ENCODE data around the gene CDX2. TPM values are rescaled to one million over a fixed set of nuclear protein-coding genes. Genes with fewer than 3 reads are reported as not detected.

Gene CDX2
- total and polyA plus RNA-seq, 10 of the 15 experiments (the other 5 are each of a cell fraction or from before 2014, with no cell fraction given) = 0.15 TPM; not detected in 9

- intact Hi-C loops (cut with micrococcal nuclease; ENCODE audit: unreplicated experiment) = no loop called here
- RAD21 ChIA-PET (ENCODE audit: unreplicated experiment) = interaction anchor here (0.5 to 3.0 kb wide), 4 partner anchors 12 to 46 kb away, joined by 3 to 21 read pairs (median 3); no protein-coding TSS in a partner anchor
- in situ Hi-C loops (cut with MboI) = no loop called here
- no peak for TF ChIP-seq SMAD5 (IDR thresholded peaks at IDR 0.05; ENCODE audit: low read depth)
- TF ChIP-seq LARP7 (IDR thresholded peaks at IDR 0.05) = no peak
- no peak for TF ChIP-seq E2F8 (IDR thresholded peaks at IDR 0.05; ENCODE audit: low read depth, partially characterized antibody)
- no peak for TF ChIP-seq ZNF217 (IDR thresholded peaks at IDR 0.05)
- TF ChIP-seq ZBTB11 (CRISPR knock-in tag; IDR thresholded peaks at IDR 0.05) = no peak
- TF ChIP-seq FOS (IDR thresholded peaks at IDR 0.05; ENCODE audit: borderline replicate concordance, extremely low read depth, insufficient read length) = no peak
- no peak for TF ChIP-seq ZZZ3 (IDR thresholded peaks at IDR 0.05; ENCODE audit: control insufficient read depth, insufficient read length, low read depth)
- no peak for TF ChIP-seq NFYB (IDR thresholded peaks at IDR 0.05; ENCODE audit: insufficient read depth, low read depth, low read length)
- no peak for TF ChIP-seq CHD2 (IDR thresholded peaks at IDR 0.05; ENCODE audit: borderline replicate concordance, low read depth, low read length)
- TF ChIP-seq USF1 (IDR thresholded peaks at IDR 0.05; ENCODE audit: borderline replicate concordance, extremely low read length, insufficient read depth, low read depth, low read length) = no peak
Measured at GRCh38 chr13:27915301-27916207, 53.6 kb downstream of the CDX2 start.

More at GRCh38 chr13:27915301-27916207, 53.6 kb downstream of the CDX2 start:
- Histone ChIP-seq H3K27me3 (replicated peaks in 1 of 2; ENCODE audit: control insufficient read depth in 2 of 2, insufficient read depth in 2 of 2, low read length in 1 of 2) (peaks cover 9 to 14% of the 10 kb centered on the region in 2 experiments), H3K4me3 (no peak overlapping the region), H3K4me1 (ENCODE audit: control insufficient read depth, insufficient read depth, low read length) (no peaks in the 10 kb centered on the region), H3K9me3 (replicated peaks; ENCODE audit: control insufficient read depth, insufficient read depth, low read length) (peaks cover under 1% of the 10 kb centered on the region; the same call in 1 of the 3 replicates), H2AFZ (ENCODE audit: control insufficient read depth, low read depth, low read length) (no peak overlapping the region), H3K9ac (ENCODE audit: control insufficient read depth, insufficient read depth, low read length) (no peak overlapping the region), H3K27ac (ENCODE audit: control insufficient read depth, insufficient read depth) (no peak overlapping the region), H3K79me2 (ENCODE audit: control insufficient read depth, insufficient read depth, low read length) (no peaks in the 10 kb centered on the region), H3K4me2 (ENCODE audit: control insufficient read depth, insufficient read depth) (no peak overlapping the region), H4K20me1 (ENCODE audit: control insufficient read depth, insufficient read depth) (no peaks in the 10 kb centered on the region), H3K36me3 (ENCODE audit: control insufficient read depth in 2 of 2, insufficient read depth in 2 of 2, low read length in 1 of 2) (no peaks in the 10 kb centered on the region)
- ATAC-seq (no peak), FAIRE-seq (no peak), DNase-seq (ENCODE audit: low read depth, low spot score) (no peak)
- ChIA-PET CTCF (interaction anchor here (0.6 to 2.0 kb wide), 8 partner anchors 21 to 553 kb away, joined by 3 to 20 read pairs (median 4); no protein-coding TSS in a partner anchor), POLR2A (interaction anchor here (1.1 kb wide), 1 partner anchor 8 kb away, joined by 6 read pairs; no protein-coding TSS in a partner anchor), SMC1A (ENCODE audit: uncharacterized antibody, unreplicated experiment) (interaction anchor here (0.7 to 1.2 kb wide), 8 partner anchors 8 to 85 kb away, joined by 3 to 8 read pairs (median 4); no protein-coding TSS in a partner anchor)
- WGBS (ENCODE audit: insufficient coverage, insufficient replicate concordance, low lambda C conversion rate, missing lambda C conversion rate) = 16% methylated on average over 10 of the region's 10 CpGs
- no TSS peak for BruUV-seq (replicated peaks)

All from GM12878 (cell line).